Dermis microvascular lymphatic vessel endothelial cell (primary cell): ENCODE data around the gene LITAFD. TPM values are rescaled to one million over a fixed set of nuclear protein-coding genes. Genes with fewer than 3 reads are reported as not detected.
"Not testable (repeated sequence)": the region's sequence is repeated elsewhere in the genome, so short reads cannot be mapped to it uniquely, and the experiment has no call there.

Experiments
- DNase-seq, 2 donors: peaks; one replicate each; pipeline versions ENCODE4 v3.0.0 to v3.0.0-alpha.2; 2010; ENCODE audit warnings: low read depth in 2 of 2
- total RNA-seq: library from RNA; depleted of rRNA; stranded (reverse); fragments of >200 nt; gene quantifications from 2 replicates; pipeline ENCODE4 v1.2.1, GENCODE V29; 2014

Gene LITAFD
- total RNA-seq, 1 donor from 2014 or later = not detected

GRCh38 chr16:8855972-8856371 lies 26.2 kb upstream of the LITAFD start:
- no peak for DNase-seq

GRCh38 chr16:8858994-8859912 lies 22.9 kb upstream of the LITAFD start:
- DNase-seq = no peak

- DNase-seq = peak; percentile 65 to 72
These were observed 22.0 kb upstream of the LITAFD start for GRCh38 chr16:8859913-8860881.

DNA sequence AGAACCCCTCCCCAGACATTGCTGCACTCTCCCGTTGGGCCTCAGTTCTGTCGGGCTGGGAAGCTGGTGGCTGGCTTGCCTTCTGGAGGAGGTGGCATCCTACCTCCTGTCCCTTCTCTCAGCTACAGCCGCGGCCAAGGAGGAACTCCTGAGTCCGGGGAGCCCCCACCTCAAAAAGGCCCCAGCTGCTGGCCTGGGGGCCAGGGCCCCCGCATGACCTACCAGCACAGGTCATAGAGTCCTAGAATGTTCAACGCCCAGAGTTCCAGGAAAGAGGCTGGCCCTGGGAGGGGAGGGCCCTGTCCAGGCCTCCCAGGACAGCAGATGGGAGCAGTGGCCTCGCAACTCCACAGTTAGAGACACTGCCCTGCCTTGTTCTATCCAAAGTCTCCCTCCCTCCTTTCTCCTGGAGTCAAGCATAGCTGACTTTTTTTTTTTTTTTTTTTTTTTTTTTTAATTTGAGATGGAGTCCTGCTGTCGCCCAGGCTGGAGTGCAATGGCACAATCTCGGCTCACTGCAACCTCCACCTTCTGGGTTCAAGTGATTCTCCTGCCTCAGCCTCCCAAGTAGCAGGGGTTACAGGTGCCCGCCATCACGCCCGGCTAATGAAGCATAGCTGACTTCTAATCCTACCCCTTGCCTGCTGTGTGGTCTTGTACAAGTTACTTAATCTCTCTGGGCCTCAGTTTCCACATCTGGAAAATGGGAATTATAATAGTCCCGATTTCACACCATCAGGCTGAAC lies 20.4 kb upstream of the LITAFD start:
- DNase-seq = no peak

DNA sequence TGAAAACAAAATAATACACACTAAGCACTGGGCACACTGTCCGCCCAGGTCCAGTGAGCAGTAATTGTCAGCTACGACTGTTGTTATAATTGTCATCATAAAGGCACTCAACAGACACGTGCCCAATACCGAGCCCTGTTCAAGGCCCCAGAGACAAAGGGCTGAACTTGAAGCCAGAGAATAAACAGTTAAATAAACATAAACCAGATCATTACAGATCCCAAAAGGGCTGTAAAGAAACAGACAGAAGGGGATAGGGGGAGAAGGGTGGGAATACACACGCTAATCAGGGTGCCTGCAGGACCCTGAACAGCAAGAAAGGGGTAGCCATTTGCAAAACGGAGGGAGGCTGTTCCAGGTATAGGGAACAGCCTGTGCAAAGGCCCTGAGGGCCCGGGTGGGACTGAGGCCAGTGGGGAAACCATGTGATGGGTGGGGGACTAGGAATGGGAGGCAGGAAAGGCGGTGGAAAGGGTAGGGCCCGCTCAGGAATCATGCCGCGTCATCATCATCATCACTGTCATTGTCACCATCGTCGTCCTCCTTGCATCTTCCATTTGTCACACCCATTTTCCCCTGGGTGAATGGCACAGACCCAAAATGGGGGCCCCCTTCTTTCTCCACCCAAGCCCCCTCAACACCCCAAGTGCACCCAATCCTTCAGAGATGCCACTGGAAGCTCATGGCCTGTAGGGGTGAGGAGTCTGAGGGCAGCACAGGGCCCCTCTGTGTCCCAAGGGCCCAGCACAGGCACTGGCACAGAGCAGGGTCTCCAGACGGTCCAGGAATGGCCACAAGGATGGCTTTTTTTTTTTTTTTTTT lies 19.6 kb upstream of the LITAFD start:
- no peak for DNase-seq

DNA sequence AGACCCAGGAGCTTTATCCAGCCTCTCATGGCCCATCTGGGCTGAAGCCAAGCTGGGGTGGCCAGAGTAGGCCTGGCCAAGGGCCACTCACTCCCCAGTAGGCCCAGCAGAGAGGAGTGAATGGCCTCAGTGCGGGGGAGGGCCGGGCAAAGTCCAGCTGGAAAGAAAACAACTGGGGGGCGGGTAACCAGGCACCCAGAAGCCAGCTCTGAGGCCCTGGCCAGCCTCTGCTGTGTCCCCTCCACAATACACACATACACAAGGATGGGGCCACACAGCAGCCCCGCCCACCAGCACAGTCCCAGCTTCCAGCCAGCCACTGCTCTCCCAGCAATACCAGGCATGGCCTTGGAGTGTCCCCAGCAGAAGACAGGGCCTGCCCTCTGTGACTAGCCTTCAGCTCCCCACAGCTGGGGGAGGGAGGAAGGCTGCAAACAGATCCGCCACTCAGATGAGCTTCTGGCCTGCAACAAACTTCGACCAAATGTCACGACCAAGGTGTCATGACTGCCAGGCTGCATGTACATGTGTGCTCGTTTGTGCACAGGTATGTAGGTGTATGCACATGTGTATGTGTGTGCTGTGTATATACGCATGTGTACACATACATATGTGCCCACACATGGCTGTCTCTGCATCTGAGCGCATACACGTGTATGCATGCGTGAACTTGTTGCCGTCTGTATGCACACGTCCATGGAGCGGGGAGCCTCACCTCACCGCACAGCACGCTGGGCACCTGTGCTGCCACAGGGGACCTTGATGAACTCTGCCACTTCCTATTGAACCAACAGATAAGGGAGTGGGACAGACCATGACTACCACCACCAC lies 18.3 kb upstream of the LITAFD start:
- no peak for DNase-seq

DNA sequence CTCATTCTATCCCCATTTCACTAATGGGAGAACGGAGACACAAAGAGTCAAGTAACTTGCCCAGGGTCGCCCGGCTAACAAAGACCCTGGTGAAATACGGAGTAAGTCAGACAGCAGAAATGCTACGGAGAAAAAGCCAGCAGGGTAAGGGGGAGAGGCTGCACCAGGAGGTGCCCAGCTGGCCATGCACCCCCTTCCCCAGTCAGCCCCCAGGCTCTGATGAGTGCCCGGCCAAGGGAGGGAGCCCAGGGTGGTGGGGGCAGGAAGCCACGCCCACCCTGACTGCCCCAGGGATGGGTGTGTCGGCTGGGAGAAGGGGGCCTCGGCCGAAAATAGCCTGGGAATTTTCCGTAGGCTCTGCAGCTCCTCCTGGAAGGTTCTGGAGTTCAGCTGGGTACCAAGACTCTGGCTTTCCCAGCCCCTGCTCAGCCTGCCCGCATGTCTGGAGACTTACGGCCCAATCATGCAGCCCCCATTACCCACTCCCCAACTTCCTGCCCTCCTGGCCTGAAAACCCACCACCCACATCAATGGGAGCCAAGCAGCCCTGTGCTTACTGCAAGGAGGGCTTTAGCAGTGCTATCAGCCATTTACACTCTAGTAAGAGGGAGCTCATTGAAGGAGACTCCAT lies 17.6 kb upstream of the LITAFD start:
- DNase-seq = no peak

DNA sequence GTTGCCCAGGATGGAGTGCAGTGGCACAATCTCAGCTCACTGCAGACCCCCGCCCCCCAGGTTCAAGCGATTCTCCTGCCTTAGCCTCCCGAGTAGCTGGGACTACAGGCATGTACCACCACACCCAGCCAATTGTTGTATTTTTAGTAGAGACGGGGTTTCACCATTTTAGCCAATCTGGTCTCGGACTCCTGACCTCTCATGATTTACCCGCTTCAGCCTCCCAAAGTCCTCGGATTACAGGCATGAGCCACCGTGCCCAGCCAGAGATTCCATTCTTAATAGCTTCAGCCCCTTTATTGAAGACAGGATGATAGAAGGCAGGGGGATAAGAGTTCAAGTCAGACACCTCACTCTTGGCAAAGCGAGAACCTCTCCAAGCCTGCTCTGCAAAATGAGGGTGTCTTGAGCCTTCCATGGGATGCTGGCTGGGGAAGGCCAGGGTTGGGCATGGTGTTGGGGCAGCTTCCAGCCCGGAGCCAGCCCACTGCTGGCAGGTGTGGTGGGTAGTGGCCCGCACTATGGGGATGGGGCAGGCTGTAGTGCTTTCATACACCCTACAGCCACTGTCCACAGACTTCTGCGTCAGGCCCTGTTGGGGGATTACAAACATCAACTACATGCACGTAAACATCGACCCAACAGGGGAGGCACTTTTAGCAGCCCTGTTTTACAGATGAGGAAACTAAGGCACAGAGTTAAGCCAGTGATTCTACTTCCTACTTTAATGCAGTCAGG lies 16.8 kb upstream of the LITAFD start:
- DNase-seq = no peak

GRCh38 chr16:8866118-8866883 lies 15.8 kb upstream of the LITAFD start:
- no peak for DNase-seq

- DNase-seq = no peak
These were observed 15.3 kb upstream of the LITAFD start for GRCh38 chr16:8866884-8867215.

DNA sequence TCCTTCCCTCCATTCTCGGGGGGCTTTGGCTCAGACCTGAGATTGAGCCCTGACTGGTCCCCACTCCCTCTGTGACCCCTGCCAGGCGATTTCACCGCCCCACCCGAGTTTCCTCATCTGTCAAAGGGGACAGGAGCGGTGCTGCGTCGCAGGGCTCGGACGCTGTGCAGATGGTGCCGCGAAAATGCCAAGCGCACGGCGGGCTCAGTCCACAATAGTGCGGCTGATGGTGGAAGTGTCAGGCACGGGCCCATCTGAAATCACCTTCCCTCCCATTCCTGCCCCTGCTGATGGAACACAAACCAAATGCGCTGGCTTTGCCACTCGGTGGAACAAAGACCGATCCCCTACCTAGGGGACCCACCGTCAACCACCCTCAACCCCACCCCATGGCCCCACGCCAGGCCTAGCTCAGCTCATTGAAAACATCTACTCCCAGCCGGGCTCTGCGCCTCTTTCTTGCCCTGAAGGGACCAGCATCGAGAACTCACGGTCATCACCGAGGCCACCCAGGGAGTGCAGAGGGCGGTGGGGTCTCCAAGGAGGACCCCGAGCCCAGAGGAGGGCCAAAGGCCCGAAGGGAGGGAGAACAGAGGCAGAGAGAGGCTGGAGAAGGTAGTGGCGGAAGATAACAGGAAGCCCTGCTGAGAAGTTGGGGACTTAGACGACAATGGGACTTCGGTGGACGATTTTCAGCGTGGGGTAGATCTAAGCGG lies 14.8 kb upstream of the LITAFD start:
- DNase-seq = no peak

- DNase-seq = no peak
These were observed 14.2 kb upstream of the LITAFD start for GRCh38 chr16:8867932-8868415.

GRCh38 chr16:8868416-8869211 lies 13.5 kb upstream of the LITAFD start, which contains the start of gene CARHSP1:
Gene CARHSP1 (minus strand): TSS chr16:8869006. CDS start chr16:8859328, 9,678 bp downstream.
- DNase-seq = peak; percentile 65 to 91

DNA sequence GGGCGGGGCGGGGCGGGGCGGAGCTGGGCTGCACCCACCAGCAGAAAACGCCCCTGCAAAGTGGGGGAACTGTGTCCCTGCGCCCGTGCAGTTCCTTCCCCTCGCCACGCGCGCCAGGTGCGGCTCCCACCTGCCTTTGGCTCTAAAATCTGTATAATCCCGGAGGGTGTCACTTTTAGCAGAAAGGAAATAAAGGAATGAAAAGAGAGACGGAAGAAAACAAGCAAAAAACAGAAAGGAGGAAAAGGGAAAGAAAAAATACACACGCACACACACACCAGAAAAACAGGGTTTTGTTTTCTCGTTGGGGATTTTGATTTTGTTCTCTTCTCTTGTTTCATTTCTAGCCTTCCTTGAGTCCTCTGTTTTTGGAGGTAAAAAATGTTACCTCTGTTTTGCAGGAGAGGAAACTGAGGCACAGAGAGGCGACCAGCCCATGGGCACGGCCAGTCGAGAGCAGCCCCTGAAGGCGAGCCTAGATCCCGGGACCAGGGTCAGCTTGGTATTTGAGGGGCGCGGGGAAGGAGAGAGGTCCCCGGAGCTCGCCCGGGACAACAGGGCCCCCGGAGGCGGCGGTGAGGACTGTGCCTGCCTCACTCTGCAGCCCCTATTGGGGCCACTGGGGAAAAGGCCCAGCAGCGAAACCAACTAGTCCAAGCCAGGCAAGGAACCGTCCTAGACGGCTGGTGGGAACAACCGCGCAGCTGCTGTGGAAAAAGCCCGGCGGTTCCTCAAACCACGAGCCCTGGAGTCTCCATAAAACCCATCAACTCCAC lies 12.8 kb upstream of the LITAFD start:
- no peak for DNase-seq

DNA sequence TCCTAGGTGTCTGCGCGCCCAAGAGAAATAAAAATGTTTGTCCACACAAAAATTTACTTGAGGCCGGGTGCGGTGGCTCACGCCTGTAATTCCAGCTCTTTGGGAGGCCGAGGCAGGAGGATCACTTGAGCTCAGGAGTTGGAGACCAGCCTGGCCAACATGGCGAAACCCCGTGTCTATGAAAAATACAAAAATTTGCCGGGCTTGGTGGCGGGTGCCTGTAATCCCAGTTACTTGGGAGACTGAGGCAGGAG lies 12.2 kb upstream of the LITAFD start:
- DNase-seq = not testable (repeated sequence)

DNA sequence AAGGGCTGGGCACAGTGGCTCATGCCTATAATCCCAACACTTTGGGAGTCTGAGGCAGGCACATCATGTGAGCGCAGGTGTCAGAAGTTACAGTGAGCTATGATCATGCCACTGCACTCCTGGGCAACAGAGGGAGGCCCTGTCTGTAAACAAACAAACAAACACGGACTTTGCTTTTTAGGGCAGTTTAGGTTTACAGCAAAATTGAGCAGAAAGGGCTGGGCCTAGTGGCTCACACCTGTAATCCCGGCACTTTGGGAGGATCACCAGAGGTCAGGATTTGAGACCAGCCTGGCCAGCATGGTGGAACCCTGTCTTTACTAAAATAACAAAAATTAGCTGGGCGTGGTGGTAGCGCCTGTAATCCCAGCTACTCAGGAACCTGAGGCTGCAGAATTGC lies 10.1 kb upstream of the LITAFD start:
- no peak for DNase-seq
